GM12878 (cell line): ENCODE data around the gene CT45A1. TPM values are rescaled to one million over a fixed set of nuclear protein-coding genes. Genes with fewer than 3 reads are reported as not detected.

Source experiments
- ATAC-seq: fragments of 200-7000 bp; cut with Tn5 transposase; 3 replicates; pipeline ENCODE4 v1.9.1; 2020; ENCODE audit warnings: mild to moderate bottlenecking, moderate library complexity
- BruUV-seq: library from RNA; stranded (reverse); fragments of 400-500 nt; replicated peaks from 2 replicates; lab custom pipeline; 2021; lab: Mats Ljungman, UMichigan
- CTCF ChIA-PET: fragments of 300-600 bp; sonication (Branson Sonifier 250); formaldehyde crosslinking; extraction: SDS; loops from one replicate; lab custom pipeline; 2021; ENCODE audit warnings: inconsistent platforms; lab: Yijun Ruan, JAX
- POLR2A ChIA-PET: fragments of 350-600 bp; formaldehyde crosslinking; extraction: SDS; loops from one replicate; lab custom pipeline; 2021; ENCODE audit warnings: inconsistent platforms; lab: Charles Lee
- RAD21 ChIA-PET: fragments of 300-600 bp; sonication (Branson Sonifier 250); formaldehyde crosslinking; loops from one replicate; lab custom pipeline; 2023; ENCODE audit warnings: antibody characterized with exemption; ENCODE audit not compliant: unreplicated experiment; lab: Charles Lee
- SMC1A ChIA-PET: fragments of 300-600 bp; sonication (Branson Sonifier 250); formaldehyde crosslinking; loops from one replicate; lab custom pipeline; 2023; ENCODE audit not compliant: unreplicated experiment, uncharacterized antibody; lab: Charles Lee
- DNase-seq: peaks from one replicate; pipeline ENCODE4 v3.0.0-alpha.2; 2011; ENCODE audit warnings: low read depth, low spot score
- FAIRE-seq: peaks from 3 replicates; lab custom pipeline; 2011; peaks lifted over from hg19 to GRCh38; lab: Jason Lieb, UNC
- H2AFZ ChIP-seq: 2 replicates; pipeline ENCODE4 v1.6.0; 2011; ENCODE audit warnings: low read depth, low read length, control low read depth; ENCODE audit not compliant: control insufficient read depth
- H3K27ac ChIP-seq: 2 replicates; pipeline ENCODE4 v1.5.1; 2011; ENCODE audit warnings: control low read depth; ENCODE audit not compliant: control insufficient read depth, insufficient read depth
- H3K27me3 ChIP-seq, 2 experiments: replicated peaks in 1 of 2; 2 replicates each; pipeline versions ENCODE4 v1.6.0 to v1.6.1; 2011; ENCODE audit warnings: low read length in 1 of 2; ENCODE audit not compliant: control insufficient read depth in 2 of 2, insufficient read depth in 2 of 2
- H3K36me3 ChIP-seq, 2 experiments: 2 replicates each; pipeline ENCODE4 v1.5.1; 2011; ENCODE audit warnings: low read length in 1 of 2; ENCODE audit not compliant: control insufficient read depth in 2 of 2, insufficient read depth in 2 of 2
- H3K4me1 ChIP-seq: 2 replicates; pipeline ENCODE4 v1.6.1; 2011; ENCODE audit warnings: mild to moderate bottlenecking, low read length, moderate library complexity, mixed read lengths; ENCODE audit not compliant: control insufficient read depth, insufficient read depth
- H3K4me2 ChIP-seq: 2 replicates; pipeline ENCODE4 v1.6.0; 2011; ENCODE audit warnings: control low read depth; ENCODE audit not compliant: control insufficient read depth, insufficient read depth
- H3K4me3 ChIP-seq: fragments of 200-600 bp; sonication (generic); 2 replicates; pipeline ENCODE4 v1.5.1; 2016
- H3K79me2 ChIP-seq: 2 replicates; pipeline ENCODE4 v1.6.0; 2011; ENCODE audit warnings: low read length; ENCODE audit not compliant: control insufficient read depth, insufficient read depth
- H3K9ac ChIP-seq: 2 replicates; pipeline ENCODE4 v1.8.0; 2011; ENCODE audit warnings: low read length, control low read depth, mixed read lengths; ENCODE audit not compliant: control insufficient read depth, insufficient read depth
- H3K9me3 ChIP-seq: replicated peaks from 3 replicates; pipeline ENCODE4 v1.5.1; 2011; ENCODE audit warnings: mild to moderate bottlenecking, low read length; ENCODE audit not compliant: control insufficient read depth, insufficient read depth
- H4K20me1 ChIP-seq: 2 replicates; pipeline ENCODE4 v1.6.0; 2011; ENCODE audit not compliant: control insufficient read depth, insufficient read depth
- BACH1 ChIP-seq: fragments of 450-650 bp; IDR thresholded peaks from 2 replicates; pipeline ENCODE4 v1.6.1; 2017; ENCODE audit warnings: mild to moderate bottlenecking, borderline replicate concordance
- CTCF ChIP-seq, 3 experiments: IDR thresholded peaks in 2 of 3; conservative IDR thresholded peaks in 1 of 3; 2 replicates each; pipeline ENCODE4 v1.5.1; 2011; ENCODE audit warnings: low read depth in 3 of 3, low read length in 3 of 3, mild to moderate bottlenecking in 3 of 3, control low read depth in 2 of 3, moderate library complexity in 2 of 3, inconsistent platforms in 1 of 3, mixed read lengths in 1 of 3; ENCODE audit not compliant: control insufficient read depth in 2 of 3, insufficient read depth in 1 of 3; ENCODE audit errors: extremely low read depth in 1 of 3
- CUX1 ChIP-seq: IDR thresholded peaks from 2 replicates; pipeline ENCODE4 v1.6.1; 2012; ENCODE audit warnings: improper control_type of control experiment, low read depth, low read length; ENCODE audit not compliant: insufficient replicate concordance
- HDAC6 ChIP-seq: fragments of 200-600 bp; sonication (generic); IDR thresholded peaks from one replicate; pipeline ENCODE4 v1.8.0; 2017; ENCODE audit warnings: antibody characterized with exemption; ENCODE audit not compliant: unreplicated experiment
- JUNB ChIP-seq: IDR thresholded peaks from 2 replicates; pipeline ENCODE4 v1.6.1; 2016; ENCODE audit warnings: antibody characterized with exemption, mild to moderate bottlenecking
- JUND ChIP-seq: IDR thresholded peaks from 2 replicates; pipeline ENCODE4 v1.6.1; 2012; ENCODE audit warnings: low read depth, mild to moderate bottlenecking, low read length, improper control_type of control experiment, moderate library complexity
- POU2F2 ChIP-seq: IDR thresholded peaks from 3 replicates; pipeline ENCODE4 v1.6.1; 2011; ENCODE audit warnings: low read depth, mild to moderate bottlenecking, low read length, borderline replicate concordance
- RAD21 ChIP-seq: IDR thresholded peaks from 2 replicates; pipeline ENCODE4 v1.6.1; 2011; ENCODE audit warnings: mild to moderate bottlenecking, low read depth, low read length, moderate library complexity; ENCODE audit not compliant: insufficient read depth
- SMC3 ChIP-seq: IDR thresholded peaks from 2 replicates; pipeline ENCODE4 v1.6.1; 2011; ENCODE audit warnings: low read length, improper control_type of control experiment, borderline replicate concordance
- SP1 ChIP-seq: IDR thresholded peaks from one replicate; pipeline ENCODE4 v1.6.1; 2011; ENCODE audit warnings: low read depth, low read length
- WGBS: methylation state at CpG from one replicate; pipeline ENCODE4 v1.1.6; 2016; ENCODE audit warnings: low lambda C conversion rate; ENCODE audit not compliant: insufficient replicate concordance, insufficient coverage; ENCODE audit errors: missing lambda C conversion rate; 5-methylcytosine and 5-hydroxymethylcytosine counted together
- in situ Hi-C: fragments of 300-500 bp; cut with MboI; formaldehyde crosslinking; loops from 9 replicates; pipeline ENCODE4 v1.14.3; 2018; ENCODE audit warnings: mixed read lengths
- intact Hi-C: fragments of 100-400 bp; cut with micrococcal nuclease; formaldehyde crosslinking; loops from one replicate; pipeline ENCODE4 v1.14.2; 2022; ENCODE audit not compliant: unreplicated experiment
- polyA plus RNA-seq, 11 experiments: library from polyadenylated mRNA; depleted of rRNA in 4 of 11; unstranded in 6 of 11; stranded (reverse) in 5 of 11; fragments of >200 nt; fragmentation: Nextera tagmentation in 4 of 11; fragmentation: Illumina TruSeq in 1 of 11; extraction: Ambion mirVana in 4 of 11; extraction: Trizol in 1 of 11; gene quantifications; 1 replicate in 1 of 11; 2 replicates in 10 of 11; pipeline versions ENCODE4 v1.2.1 to v1.2.3, GENCODE V29; 2011 to 2016; ENCODE audit warnings: inconsistent platforms in 2 of 11, missing spikeins in 2 of 11, low read depth in 1 of 11
- total RNA-seq, 4 experiments: library from RNA; depleted of rRNA in 3 of 4; stranded (reverse); fragments of >200 nt in 3 of 4; fragmentation: Illumina TruSeq in 1 of 4; extraction: Trizol in 1 of 4; gene quantifications; 2 replicates each; pipeline versions ENCODE4 v1.2.1 to v1.2.3, GENCODE V29; 2013 to 2021
- TF ChIP-seq, protein P1 (sequence below): IDR thresholded peaks from 2 replicates; pipeline ENCODE4 v1.6.1; 2011; ENCODE audit warnings: low read depth, mild to moderate bottlenecking, low read length, moderate library complexity, borderline replicate concordance; ENCODE audit errors: extremely low read depth

The CT45A1 gene
- total and polyA plus RNA-seq, 10 of the 15 experiments (the other 5 are each of a cell fraction or from before 2014, with no cell fraction given): 0.10 to 0.14 TPM; not detected in 8

- ChIA-PET SMC1A (interaction anchor here (1.4 kb wide), 1 partner anchor 230 kb away, joined by 3 read pairs; no protein-coding TSS in a partner anchor), POLR2A (no interaction called here), CTCF (interaction anchor here (1.4 to 2.0 kb wide), 2 partner anchors 179 to 190 kb away, joined by 3 to 16 read pairs; no protein-coding TSS in a partner anchor), RAD21 (interaction anchor here (1.7 kb wide), 1 partner anchor 422 kb away, joined by 4 read pairs; no protein-coding TSS in a partner anchor)
- Histone ChIP-seq H3K79me2 (no peaks in the 10 kb centered on the region), H3K4me3 (no peak overlapping the region), H3K4me1 (no peaks in the 10 kb centered on the region), H4K20me1 (no peaks in the 10 kb centered on the region), H3K27me3 (no peaks in the 10 kb centered on the region), H3K9ac (no peak overlapping the region), H2AFZ (peak overlapping the region; percentile 68), H3K9me3 (no peaks in the 10 kb centered on the region), H3K4me2 (0 out of 2 replicates have a peak overlapping the region, but pooled peaks have one; percentile 25), H3K27ac (no peak overlapping the region), H3K36me3 (no peaks in the 10 kb centered on the region)
- WGBS: 50% methylated on average over 18 of the region's 18 CpGs
- DNase-seq: no peak
- peak; percentile 88 for ATAC-seq
- no TSS peak for BruUV-seq
- in situ Hi-C loops (no loop called here), intact Hi-C loops (loop anchor here (5.0 kb wide), 1 partner anchor 192 kb away; no protein-coding TSS in a partner anchor)
- TF ChIP-seq SMC3: peak; percentile 26; the same call in 1 of the 2 replicates
- TF ChIP-seq JUNB: no peak
- no peak for TF ChIP-seq SP1
- TF ChIP-seq RAD21: peak; percentile 60
- TF ChIP-seq, protein P1, sequence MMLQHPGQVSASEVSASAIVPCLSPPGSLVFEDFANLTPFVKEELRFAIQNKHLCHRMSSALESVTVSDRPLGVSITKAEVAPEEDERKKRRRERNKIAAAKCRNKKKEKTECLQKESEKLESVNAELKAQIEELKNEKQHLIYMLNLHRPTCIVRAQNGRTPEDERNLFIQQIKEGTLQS: no peak
- no peak for TF ChIP-seq HDAC6
- peak; percentile 52 to 69 (median 66); a peak in 5 of 6 replicates for TF ChIP-seq CTCF (IDR thresholded peaks at IDR 0.05 in 2 of 3, conservative IDR thresholded peaks at IDR 0.05 in 1 of 3; ENCODE audit: control insufficient read depth in 2 of 3, extremely low read depth in 1 of 3, insufficient read depth in 1 of 3, low read depth in 3 of 3, low read length in 3 of 3)
- TF ChIP-seq CUX1: no peak
- no peak for TF ChIP-seq BACH1
- no peak for TF ChIP-seq JUND
- 0 out of 3 replicates have a peak, but pooled peaks have one; percentile 22 for TF ChIP-seq POU2F2
- no peak for FAIRE-seq
These were observed 27.3 kb downstream of the CT45A1 start for GRCh38 chrX:135740681-135741149.
